RWPE1 (cell line): Measurements from ENCODE around the gene AGAP1.
A peak's percentile ranks its signal among the peaks of the same experiment; 100 is the strongest.

Source experiments
- CTCF ChIA-PET: fragments of 350-600 bp; sonication (Branson Sonifier 250); formaldehyde crosslinking; extraction: SDS; loops from one replicate; lab custom pipeline; 2021; lab: Yijun Ruan, JAX
- POLR2A ChIA-PET: fragments of 400-600 bp; formaldehyde crosslinking; extraction: SDS; loops from one replicate; lab custom pipeline; 2020; ENCODE audit warnings: antibody characterized with exemption; ENCODE audit not compliant: low non-redundant PET; lab: Yijun Ruan, JAX
- DNase-seq: peaks from one replicate; pipeline ENCODE4 v3.0.0; 2012; ENCODE audit warnings: low spot score
- H3K27ac ChIP-seq: fragments of 450-650 bp; 2 replicates; pipeline ENCODE4 v1.5.1; 2017
- TF ChIP-seq, protein P1 (sequence below): fragments of 450-650 bp; conservative IDR thresholded peaks from 2 replicates; pipeline ENCODE4 v1.5.1; 2017; ENCODE audit warnings: low read depth, mild to moderate bottlenecking

AGAP1 gene

DNA sequence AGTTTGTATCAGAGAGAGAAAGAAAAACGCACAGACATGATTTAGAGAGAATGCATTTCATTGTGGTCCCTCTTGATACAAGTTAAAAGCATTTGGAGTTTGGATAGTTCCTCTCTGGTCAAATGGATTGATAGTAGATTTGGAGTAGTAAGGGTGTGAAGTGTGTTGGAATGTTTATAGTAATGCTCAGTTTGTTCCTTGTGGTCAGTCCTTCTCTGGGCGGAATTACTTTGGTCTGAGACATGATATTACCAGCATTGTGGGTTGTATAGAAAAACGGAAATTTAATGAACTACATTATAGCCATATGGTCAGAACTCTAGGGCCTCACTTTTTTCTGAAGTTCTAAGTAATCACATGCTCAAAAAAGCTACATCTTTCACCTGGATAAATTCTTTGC lies 178.9 kb downstream of the AGAP1 start:
- no peak overlapping the region for H3K27ac ChIP-seq
- TF ChIP-seq, protein P1, sequence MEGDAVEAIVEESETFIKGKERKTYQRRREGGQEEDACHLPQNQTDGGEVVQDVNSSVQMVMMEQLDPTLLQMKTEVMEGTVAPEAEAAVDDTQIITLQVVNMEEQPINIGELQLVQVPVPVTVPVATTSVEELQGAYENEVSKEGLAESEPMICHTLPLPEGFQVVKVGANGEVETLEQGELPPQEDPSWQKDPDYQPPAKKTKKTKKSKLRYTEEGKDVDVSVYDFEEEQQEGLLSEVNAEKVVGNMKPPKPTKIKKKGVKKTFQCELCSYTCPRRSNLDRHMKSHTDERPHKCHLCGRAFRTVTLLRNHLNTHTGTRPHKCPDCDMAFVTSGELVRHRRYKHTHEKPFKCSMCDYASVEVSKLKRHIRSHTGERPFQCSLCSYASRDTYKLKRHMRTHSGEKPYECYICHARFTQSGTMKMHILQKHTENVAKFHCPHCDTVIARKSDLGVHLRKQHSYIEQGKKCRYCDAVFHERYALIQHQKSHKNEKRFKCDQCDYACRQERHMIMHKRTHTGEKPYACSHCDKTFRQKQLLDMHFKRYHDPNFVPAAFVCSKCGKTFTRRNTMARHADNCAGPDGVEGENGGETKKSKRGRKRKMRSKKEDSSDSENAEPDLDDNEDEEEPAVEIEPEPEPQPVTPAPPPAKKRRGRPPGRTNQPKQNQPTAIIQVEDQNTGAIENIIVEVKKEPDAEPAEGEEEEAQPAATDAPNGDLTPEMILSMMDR, result no peak
- ChIA-PET POLR2A (no interaction called here), CTCF (interaction anchor here (0.6 kb wide), 1 partner anchor 506 kb away, joined by 7 read pairs; no protein-coding TSS in a partner anchor)
- no peak for DNase-seq

DNA sequence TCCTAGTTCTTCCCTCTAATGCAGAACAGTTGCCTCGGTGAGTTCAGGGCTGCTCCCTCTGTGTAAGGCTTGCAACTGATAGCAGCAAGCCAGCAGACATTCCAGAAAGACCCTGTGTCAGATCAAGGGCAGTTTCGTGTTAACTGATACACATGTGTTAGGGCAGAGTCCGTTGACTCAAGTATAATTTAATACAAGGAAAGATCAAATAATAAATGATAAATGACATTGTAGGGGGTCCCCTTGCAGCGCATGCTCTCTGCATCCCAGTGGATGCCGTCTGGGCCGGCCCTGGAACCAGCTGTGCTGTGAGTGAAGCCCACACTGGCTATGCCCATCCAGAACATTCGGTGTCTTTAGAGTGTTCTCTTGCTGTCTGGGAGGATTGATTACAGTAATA lies 180.3 kb downstream of the AGAP1 start:
- ChIA-PET POLR2A (interaction anchor here (0.7 kb wide), 2 partner anchors 19 to 105 kb away, joined by 6 to 8 read pairs; no protein-coding TSS in a partner anchor), CTCF (no interaction called here)

DNA sequence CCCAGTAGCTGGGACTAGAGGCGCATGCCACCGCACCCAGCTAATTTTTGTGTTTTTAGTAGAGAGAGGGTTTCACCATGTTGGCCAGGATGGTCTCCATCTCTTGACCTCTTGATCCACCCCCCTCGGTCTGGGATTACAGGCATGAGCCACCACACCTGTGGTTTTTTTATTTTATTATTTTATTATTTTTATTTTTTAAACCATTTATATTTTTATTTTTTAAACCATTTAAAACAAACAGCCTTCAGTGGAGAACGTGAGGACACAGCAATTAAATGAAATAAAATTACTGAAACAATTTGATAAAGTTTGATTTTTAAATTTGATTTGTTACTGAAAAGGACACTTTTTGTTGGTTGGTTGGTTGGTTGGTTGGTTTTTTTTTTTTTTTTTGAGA lies 181.0 kb downstream of the AGAP1 start:
- CTCF ChIA-PET, result no interaction called here
- POLR2A ChIA-PET, result no interaction called here
- no peak overlapping the region for H3K27ac ChIP-seq
- DNase-seq, result no peak
- TF ChIP-seq, protein P1, result no peak

More for the DNA sequence above, 180.3 kb downstream of the AGAP1 start:
- TF ChIP-seq, protein P1, result no peak
- no peak for DNase-seq
- no peak overlapping the region for H3K27ac ChIP-seq

- CTCF ChIA-PET, result interaction anchor here (0.5 to 1.4 kb wide), 4 partner anchors 20 to 1735 kb away, joined by 3 to 10 read pairs (median 4); no protein-coding TSS in a partner anchor
- no peak overlapping the region for H3K27ac ChIP-seq
- TF ChIP-seq, protein P1, result no peak
- DNase-seq, result peak; percentile 6
- POLR2A ChIA-PET, result no interaction called here
These were observed 182.1 kb downstream of the AGAP1 start for GRCh38 chr2:235675678-235676535.

GRCh38 chr2:235676536-235676799 lies 182.6 kb downstream of the AGAP1 start:
- TF ChIP-seq, protein P1, result no peak
- ChIA-PET POLR2A (no interaction called here), CTCF (interaction anchor here (0.5 to 1.4 kb wide), 3 partner anchors 20 to 1734 kb away, joined by 3 to 10 read pairs (median 5); no protein-coding TSS in a partner anchor)
- DNase-seq, result no peak
- H3K27ac ChIP-seq, result no peak overlapping the region

- DNase-seq, result no peak
These were observed 183.5 kb downstream of the AGAP1 start for GRCh38 chr2:235677276-235677788.

More at GRCh38 chr2:235677276-235677788, 183.5 kb downstream of the AGAP1 start:
- TF ChIP-seq, protein P1, result no peak
- no peak overlapping the region for H3K27ac ChIP-seq
- POLR2A ChIA-PET, result no interaction called here
- CTCF ChIA-PET, result no interaction called here
